RWPE2 (cell line): Measurements from ENCODE around the gene ESYT3.
"Not testable (repeated sequence)": the region's sequence is repeated elsewhere in the genome, so short reads cannot be mapped to it uniquely, and the experiment has no call there.

Experiments
- ATAC-seq: fragments of 200-7000 bp; cut with Tn5 transposase; 3 replicates; pipeline ENCODE4 v1.9.1; 2021; ENCODE audit warnings: low read depth
- DNase-seq: peaks from one replicate; pipeline ENCODE4 v3.0.0-alpha.2; 2020; ENCODE audit warnings: low spot score
- H3K27ac ChIP-seq: fragments of 450-650 bp; 2 replicates; pipeline ENCODE4 v1.5.1; 2017; ENCODE audit warnings: mild to moderate bottlenecking; ENCODE audit not compliant: poor library complexity, severe bottlenecking
- H3K27me3 ChIP-seq: fragments of 250-450 bp; sonication (Bioruptor Pico); 2 replicates; pipeline ENCODE4 v1.5.1; 2021; ENCODE audit warnings: mild to moderate bottlenecking, moderate library complexity; ENCODE audit not compliant: insufficient read depth, poor library complexity, severe bottlenecking
- H3K36me3 ChIP-seq: fragments of 250-450 bp; sonication (Bioruptor Pico); 2 replicates; pipeline ENCODE4 v1.5.1; 2020; ENCODE audit warnings: low read depth, mild to moderate bottlenecking, moderate library complexity
- H3K4me1 ChIP-seq: fragments of 250-450 bp; sonication (Bioruptor Pico); 2 replicates; pipeline ENCODE4 v1.5.1; 2021; ENCODE audit warnings: mild to moderate bottlenecking, moderate library complexity; ENCODE audit not compliant: insufficient read depth, poor library complexity, severe bottlenecking
- H3K4me3 ChIP-seq: fragments of 250-450 bp; sonication (Bioruptor Pico); 2 replicates; pipeline ENCODE4 v1.5.1; 2021; ENCODE audit warnings: mild to moderate bottlenecking, moderate library complexity; ENCODE audit not compliant: severe bottlenecking
- H3K9me3 ChIP-seq: fragments of 250-450 bp; sonication (Bioruptor Pico); 2 replicates; pipeline ENCODE4 v1.5.1; 2021; ENCODE audit warnings: mild to moderate bottlenecking, moderate library complexity; ENCODE audit not compliant: severe bottlenecking
- TF ChIP-seq, protein P1 (sequence below): fragments of 450-650 bp; IDR thresholded peaks from one replicate; pipeline ENCODE4 v1.5.1; 2017; ENCODE audit warnings: mild to moderate bottlenecking, moderate library complexity; ENCODE audit not compliant: poor library complexity, severe bottlenecking

ESYT3 gene

DNA sequence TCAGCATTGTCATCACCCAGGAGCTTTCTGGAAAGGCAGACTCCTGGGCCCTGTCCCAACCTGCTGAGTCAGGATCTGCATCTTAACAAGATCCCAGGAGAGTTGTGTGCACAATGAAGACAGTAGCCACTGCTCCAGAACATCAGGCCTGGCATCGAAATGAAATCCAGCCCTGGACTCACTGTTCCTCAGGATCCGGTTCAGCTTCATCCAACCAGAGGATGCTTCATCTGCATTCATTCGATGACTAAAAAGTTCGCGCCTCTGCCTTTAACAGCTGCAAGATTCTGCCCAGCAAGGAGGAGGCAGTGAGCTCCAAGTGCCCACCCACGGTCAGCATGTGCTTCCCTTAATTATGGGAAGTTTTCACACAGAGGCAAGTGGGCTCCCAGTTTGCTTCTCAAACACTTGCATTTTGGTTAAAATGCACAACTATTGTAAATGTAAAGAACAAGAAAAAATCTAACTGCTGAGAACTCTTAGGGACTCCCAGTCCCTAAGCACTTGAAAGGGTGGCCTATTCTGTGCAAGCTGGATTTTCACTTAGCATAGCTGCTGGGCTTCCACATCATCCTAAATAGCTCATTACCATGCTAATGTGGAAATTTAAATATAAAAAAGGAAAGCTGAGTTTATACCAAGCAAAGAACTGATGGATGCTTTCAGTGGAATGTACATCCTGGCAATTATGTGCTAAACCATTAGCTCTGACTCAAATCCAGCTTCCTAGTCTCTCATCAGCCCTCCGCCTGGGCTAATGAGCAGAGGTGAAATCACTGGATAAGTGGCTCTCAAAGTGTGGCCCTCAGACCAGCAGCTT lies 25.5 kb upstream of the ESYT3 start:
- Histone ChIP-seq H3K36me3 (no peaks in the 10 kb centered on the region), H3K27me3 (no peaks in the 10 kb centered on the region), H3K27ac (no peak overlapping the region), H3K9me3 (peaks cover 2% of the 10 kb centered on the region), H3K4me3 (no peak overlapping the region), H3K4me1 (no peaks in the 10 kb centered on the region)
- TF ChIP-seq, protein P1, sequence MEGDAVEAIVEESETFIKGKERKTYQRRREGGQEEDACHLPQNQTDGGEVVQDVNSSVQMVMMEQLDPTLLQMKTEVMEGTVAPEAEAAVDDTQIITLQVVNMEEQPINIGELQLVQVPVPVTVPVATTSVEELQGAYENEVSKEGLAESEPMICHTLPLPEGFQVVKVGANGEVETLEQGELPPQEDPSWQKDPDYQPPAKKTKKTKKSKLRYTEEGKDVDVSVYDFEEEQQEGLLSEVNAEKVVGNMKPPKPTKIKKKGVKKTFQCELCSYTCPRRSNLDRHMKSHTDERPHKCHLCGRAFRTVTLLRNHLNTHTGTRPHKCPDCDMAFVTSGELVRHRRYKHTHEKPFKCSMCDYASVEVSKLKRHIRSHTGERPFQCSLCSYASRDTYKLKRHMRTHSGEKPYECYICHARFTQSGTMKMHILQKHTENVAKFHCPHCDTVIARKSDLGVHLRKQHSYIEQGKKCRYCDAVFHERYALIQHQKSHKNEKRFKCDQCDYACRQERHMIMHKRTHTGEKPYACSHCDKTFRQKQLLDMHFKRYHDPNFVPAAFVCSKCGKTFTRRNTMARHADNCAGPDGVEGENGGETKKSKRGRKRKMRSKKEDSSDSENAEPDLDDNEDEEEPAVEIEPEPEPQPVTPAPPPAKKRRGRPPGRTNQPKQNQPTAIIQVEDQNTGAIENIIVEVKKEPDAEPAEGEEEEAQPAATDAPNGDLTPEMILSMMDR, result no peak
- DNase-seq (no peak), ATAC-seq (no peak)

DNA sequence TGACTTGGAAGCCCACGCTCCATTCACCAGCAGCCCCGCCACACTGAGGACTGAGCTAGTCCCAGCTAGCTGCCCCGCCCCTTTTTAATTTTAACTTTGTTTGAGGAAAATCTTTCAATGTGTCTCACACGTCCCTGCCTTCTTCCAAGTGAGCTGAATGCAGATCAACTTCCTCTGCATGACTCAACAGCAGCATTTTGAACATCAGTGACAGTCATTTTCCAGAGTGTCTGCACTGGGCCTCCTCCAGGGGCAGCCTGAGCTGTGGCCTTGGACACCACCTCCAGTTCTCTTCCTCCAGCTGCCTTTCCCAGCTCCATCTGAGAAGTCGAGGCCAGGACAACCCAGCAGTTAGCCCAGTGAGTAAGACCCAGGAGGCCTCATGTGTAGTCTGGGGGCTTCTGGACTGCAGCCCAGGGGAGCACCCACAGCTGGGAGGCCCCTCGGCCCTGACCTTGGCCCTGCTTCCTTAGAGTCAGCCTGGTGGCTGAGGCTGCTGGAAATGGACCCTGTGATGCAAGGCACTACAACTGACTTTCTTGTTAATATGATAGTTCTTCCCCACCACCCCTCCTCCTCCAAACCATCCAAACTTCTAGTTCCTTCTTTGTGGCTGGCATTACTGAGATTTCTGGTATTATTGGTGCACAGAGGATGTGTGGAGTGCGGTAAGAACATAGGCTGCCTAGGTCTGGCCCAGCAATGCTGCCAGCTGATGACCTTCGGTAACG lies 21.4 kb upstream of the ESYT3 start:
- no peaks in the 10 kb centered on the region for H3K27me3 ChIP-seq
- TF ChIP-seq, protein P1, result no peak
- no peak overlapping the region for H3K4me3 ChIP-seq
- H3K4me1 ChIP-seq, result no peaks in the 10 kb centered on the region
- ATAC-seq (no peak; the same call in 2 of the 3 replicates), DNase-seq (no peak)
- H3K27ac ChIP-seq, result no peak overlapping the region
- H3K9me3 ChIP-seq, result no peaks in the 10 kb centered on the region
- H3K36me3 ChIP-seq, result no peaks in the 10 kb centered on the region

DNA sequence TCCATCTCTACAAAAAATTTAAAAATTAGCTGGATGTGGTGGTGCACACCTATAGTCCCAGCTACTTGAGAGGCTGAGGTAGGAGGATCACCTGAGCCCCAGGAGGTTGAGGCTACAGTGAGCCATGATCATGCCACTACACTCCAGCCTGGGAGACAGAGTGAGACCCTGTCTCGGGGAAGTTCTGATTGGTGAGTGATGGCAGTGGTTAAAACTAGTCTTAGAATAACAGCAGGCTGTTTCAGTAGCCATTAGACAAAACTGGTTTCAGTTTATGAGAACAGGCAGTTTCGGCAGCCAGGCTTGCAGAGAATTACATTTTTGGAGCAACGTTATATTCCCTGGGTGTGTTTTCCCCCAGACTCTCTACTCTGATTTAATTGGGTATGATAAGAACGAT lies 18.2 kb upstream of the ESYT3 start:
- H3K4me3 ChIP-seq, H3K27me3 ChIP-seq, ATAC-seq, H3K36me3 ChIP-seq, DNase-seq, H3K4me1 ChIP-seq, H3K27ac ChIP-seq, H3K9me3 ChIP-seq: not testable (repeated sequence)

DNA sequence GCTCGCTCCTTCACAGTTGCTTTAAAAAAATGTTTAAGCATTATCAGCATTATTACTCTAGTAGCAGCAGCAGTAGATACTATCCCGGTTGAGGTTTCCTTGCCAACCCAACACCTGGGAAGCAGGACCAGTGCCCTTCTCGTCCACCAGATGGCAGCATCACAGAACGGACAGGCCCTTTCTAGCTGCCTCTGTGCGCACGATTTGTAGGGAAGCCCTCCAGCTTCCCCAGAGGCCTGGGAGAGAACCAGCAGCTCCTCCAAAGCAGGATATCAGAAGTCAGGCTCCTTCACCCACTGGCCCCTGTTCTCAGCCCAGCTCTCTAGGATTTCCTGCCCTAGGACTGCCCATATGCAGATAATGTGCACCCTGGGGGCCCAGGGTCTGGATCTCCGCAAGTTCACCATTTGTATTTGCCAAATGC lies 16.8 kb upstream of the ESYT3 start:
- Histone ChIP-seq H3K9me3 (no peaks in the 10 kb centered on the region), H3K4me1 (no peaks in the 10 kb centered on the region), H3K4me3 (no peak overlapping the region), H3K27me3 (no peaks in the 10 kb centered on the region), H3K27ac (no peak overlapping the region), H3K36me3 (no peaks in the 10 kb centered on the region)
- no peak for DNase-seq
- peak; percentile 94 for ATAC-seq
- TF ChIP-seq, protein P1, result peak; percentile 93

DNA sequence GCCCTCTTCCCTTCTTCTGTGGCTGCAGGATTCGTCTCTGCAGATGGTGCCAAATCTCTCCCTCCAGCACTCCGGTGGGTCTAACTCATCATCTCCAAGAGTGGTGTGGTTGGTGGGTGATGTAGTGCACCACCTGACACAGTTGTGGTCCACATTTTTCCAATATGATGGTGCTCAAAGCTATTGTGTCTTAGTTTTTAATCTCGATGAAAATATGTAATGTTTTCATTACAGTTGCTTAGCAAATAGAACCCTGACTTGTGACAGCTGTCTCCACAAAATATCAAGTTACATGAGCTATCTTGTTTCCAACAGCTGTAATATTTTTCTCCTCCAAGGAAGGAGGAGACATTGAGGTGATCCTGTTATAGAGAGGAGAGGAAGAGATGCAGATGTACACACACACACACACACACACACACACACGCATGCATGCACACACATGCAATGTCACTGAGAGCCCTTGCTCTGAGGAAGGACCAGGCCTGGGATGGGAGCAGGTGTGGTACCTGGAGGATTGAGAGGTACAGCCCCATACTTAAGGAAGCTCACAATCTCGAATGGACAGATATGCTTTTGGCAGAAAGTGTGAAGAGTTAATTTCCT lies 15.7 kb upstream of the ESYT3 start:
- ATAC-seq (no peak), DNase-seq (no peak)
- Histone ChIP-seq H3K27ac (no peak overlapping the region), H3K4me1 (no peaks in the 10 kb centered on the region), H3K4me3 (no peak overlapping the region), H3K27me3 (no peaks in the 10 kb centered on the region), H3K9me3 (no peaks in the 10 kb centered on the region), H3K36me3 (no peaks in the 10 kb centered on the region)
- TF ChIP-seq, protein P1, result no peak
